ENCODE measurements around the gene PTPA. TPM values are rescaled to one million over a fixed set of nuclear protein-coding genes. Genes with fewer than 3 reads are reported as not detected.
A peak's percentile ranks its signal among the peaks of the same experiment; 100 is the strongest.
"Not testable (repeated sequence)": the region's sequence is repeated elsewhere in the genome, so short reads cannot be mapped to it uniquely, and the experiment has no call there.

Gene PTPA
- total RNA-seq, 1 donor = 55.2 TPM

- DNase-seq (ENCODE audit: low read depth in 2 of 3, low spot score in 2 of 3) = peak in 1 of 3 donors; percentile 42
Observed at GRCh38 chr9:129174724-129175514, 63.7 kb downstream of the PTPA start.

- no peak for DNase-seq (ENCODE audit: low read depth in 2 of 3, low spot score in 2 of 3)
Observed at GRCh38 chr9:129175515-129175824, 64.3 kb downstream of the PTPA start.

- DNase-seq (ENCODE audit: low read depth in 2 of 3, low spot score in 2 of 3) = peak; percentile 21 to 94 (median 83)
Observed at GRCh38 chr9:129175825-129176633, 64.8 kb downstream of the PTPA start.

- no peak for DNase-seq (ENCODE audit: low read depth in 2 of 3, low spot score in 2 of 3)
Observed at GRCh38 chr9:129176701-129177442, 65.7 kb downstream of the PTPA start.

GRCh38 chr9:129177443-129177790 is 66.2 kb downstream of the PTPA start:
- DNase-seq (ENCODE audit: low read depth in 2 of 3, low spot score in 2 of 3) = peak in 1 of 3 donors; percentile 35

- peak; percentile 84 to 95 (median 91) for DNase-seq (ENCODE audit: low read depth in 2 of 3, low spot score in 2 of 3)
Observed at GRCh38 chr9:129177791-129178567, 66.8 kb downstream of the PTPA start, which contains the start of gene IER5L. Gene IER5L (minus strand): TSS chr9:129178261. CDS start chr9:129178052, 209 bp downstream.

GRCh38 chr9:129178568-129179382 is 67.6 kb downstream of the PTPA start:
- no peak for DNase-seq (ENCODE audit: low read depth in 2 of 3, low spot score in 2 of 3)

GRCh38 chr9:129181246-129181645 is 70.0 kb downstream of the PTPA start:
- no peak for DNase-seq (ENCODE audit: low read depth in 2 of 3, low spot score in 2 of 3)

- DNase-seq (ENCODE audit: low read depth in 2 of 3, low spot score in 2 of 3) = no peak
Observed at GRCh38 chr9:129182122-129182521, 70.9 kb downstream of the PTPA start.

GRCh38 chr9:129182625-129183494 is 71.6 kb downstream of the PTPA start:
- peak in 1 of 3 donors; percentile 40 for DNase-seq (ENCODE audit: low read depth in 2 of 3, low spot score in 2 of 3)

- DNase-seq (ENCODE audit: low read depth in 2 of 3, low spot score in 2 of 3) = no peak
Observed at GRCh38 chr9:129183495-129184218, 72.4 kb downstream of the PTPA start.

GRCh38 chr9:129184219-129184524 is 73.0 kb downstream of the PTPA start:
- DNase-seq (ENCODE audit: low read depth in 2 of 3, low spot score in 2 of 3) = no peak

- DNase-seq (ENCODE audit: low read depth in 2 of 3, low spot score in 2 of 3) = no peak
Observed at GRCh38 chr9:129184596-129185122, 73.4 kb downstream of the PTPA start.

GRCh38 chr9:129185402-129185801 is 74.2 kb downstream of the PTPA start:
- no peak for DNase-seq (ENCODE audit: low read depth in 2 of 3, low spot score in 2 of 3)

- DNase-seq (ENCODE audit: low read depth in 2 of 3, low spot score in 2 of 3) = no peak
Observed at GRCh38 chr9:129185991-129186390, 74.8 kb downstream of the PTPA start.

GRCh38 chr9:129187042-129187441 is 75.8 kb downstream of the PTPA start:
- no peak for DNase-seq (ENCODE audit: low read depth in 2 of 3, low spot score in 2 of 3)

- not testable (repeated sequence) for DNase-seq (ENCODE audit: low read depth in 2 of 3, low spot score in 2 of 3)
Observed at GRCh38 chr9:129189971-129190370, 78.8 kb downstream of the PTPA start.

- no peak for DNase-seq (ENCODE audit: low read depth in 2 of 3, low spot score in 2 of 3)
Observed at GRCh38 chr9:129191234-129191633, 80.0 kb downstream of the PTPA start.
